Stimulated activated CD4-positive, alpha-beta T cell treated with anti-CD3 and anti-CD28 coated beads, Interleukin-1b, Interleukin-23, amount 100 ng/mL, for 48 hours (primary cell): ENCODE data around the gene POU2F2.

Source experiments
- DNase-seq: peaks from one replicate; pipeline ENCODE4 v3.0.0-alpha.2; 2020

POU2F2 gene

GRCh38 chr19:42078538-42079275 lies 53.5 kb downstream of the POU2F2 start:
- no peak for DNase-seq

- no peak for DNase-seq
Observed at GRCh38 chr19:42078058-42078457, 54.2 kb downstream of the POU2F2 start.

GRCh38 chr19:42076380-42076944 lies 55.8 kb downstream of the POU2F2 start:
- peak; percentile 38 for DNase-seq

GRCh38 chr19:42075616-42076379 lies 56.4 kb downstream of the POU2F2 start, which contains the start of gene ZNF574:
ZNF574 (plus strand) TSS chr19:42076166; CDS start chr19:42078607, 2,441 bp downstream.
- DNase-seq, result peak; percentile 98

GRCh38 chr19:42075364-42075615 lies 57.0 kb downstream of the POU2F2 start:
- no peak for DNase-seq

- DNase-seq, result no peak
Observed at GRCh38 chr19:42074513-42075363, 57.5 kb downstream of the POU2F2 start.

- no peak for DNase-seq
Observed at GRCh38 chr19:42071247-42071646, 61.0 kb downstream of the POU2F2 start.

GRCh38 chr19:42069619-42070351 lies 62.5 kb downstream of the POU2F2 start, which contains the start of gene GRIK5:
GRIK5 (minus strand) TSS chr19:42070206; CDS start chr19:42065770, 4,436 bp downstream.
- no peak for DNase-seq

- no peak for DNase-seq
Observed at GRCh38 chr19:42068756-42069571, 63.3 kb downstream of the POU2F2 start.

- no peak for DNase-seq
Observed at GRCh38 chr19:42068361-42068755, 63.9 kb downstream of the POU2F2 start.

GRCh38 chr19:42067315-42067888 lies 64.8 kb downstream of the POU2F2 start:
- no peak for DNase-seq

- DNase-seq, result no peak
Observed at GRCh38 chr19:42066075-42066754, 66.0 kb downstream of the POU2F2 start.

GRCh38 chr19:42065511-42065910 lies 66.7 kb downstream of the POU2F2 start:
- no peak for DNase-seq

GRCh38 chr19:42065051-42065450 lies 67.2 kb downstream of the POU2F2 start:
- no peak for DNase-seq

GRCh38 chr19:42064432-42064831 lies 67.8 kb downstream of the POU2F2 start:
- DNase-seq, result no peak

GRCh38 chr19:42062381-42062780 lies 69.9 kb downstream of the POU2F2 start:
- DNase-seq, result no peak

- no peak for DNase-seq
Observed at GRCh38 chr19:42060117-42060516, 72.1 kb downstream of the POU2F2 start.

GRCh38 chr19:42059196-42059595 lies 73.0 kb downstream of the POU2F2 start:
- no peak for DNase-seq

GRCh38 chr19:42057846-42058245 lies 74.4 kb downstream of the POU2F2 start:
- DNase-seq, result no peak

- no peak for DNase-seq
Observed at GRCh38 chr19:42054205-42054604, 78.0 kb downstream of the POU2F2 start.
